IPS DF 6.9 (cell line): ENCODE data around the gene CYYR1.

Source experiments
- DNase-seq: peaks from one replicate; pipeline ENCODE4 v3.0.0-alpha.2; 2013; ENCODE audit warnings: low read depth, low spot score
- H3K27ac ChIP-seq: one replicate; pipeline ENCODE4 v1.5.1; 2013; ENCODE audit warnings: low read length, control low read depth
- H3K27me3 ChIP-seq: 2 replicates; pipeline ENCODE4 v1.6.1; 2013; ENCODE audit warnings: mild to moderate bottlenecking, low read length; ENCODE audit not compliant: control insufficient read depth, insufficient read depth
- H3K36me3 ChIP-seq: 2 replicates; pipeline ENCODE4 v1.6.1; 2013; ENCODE audit warnings: low read length; ENCODE audit not compliant: control insufficient read depth, insufficient read depth
- H3K4me1 ChIP-seq: 2 replicates; pipeline ENCODE4 v1.6.1; 2013; ENCODE audit warnings: low read length; ENCODE audit not compliant: control insufficient read depth, insufficient read depth
- H3K4me3 ChIP-seq: 2 replicates; pipeline ENCODE4 v1.5.1; 2013; ENCODE audit warnings: mild to moderate bottlenecking, low read length
- H3K9me3 ChIP-seq: 2 replicates; pipeline ENCODE4 v1.6.1; 2013; ENCODE audit warnings: low read length, inconsistent platforms; ENCODE audit not compliant: control insufficient read depth, insufficient read depth
- WGBS: extraction: QIAGEN DNeasy Blood & Tissue Kit; methylation state at CpG from one replicate; pipeline ENCODE4 v1.1.7; 2013; ENCODE audit warnings: mixed read lengths, missing lambda C conversion rate; ENCODE audit not compliant: insufficient read length, insufficient coverage; 5-methylcytosine and 5-hydroxymethylcytosine counted together

CYYR1 gene

DNA sequence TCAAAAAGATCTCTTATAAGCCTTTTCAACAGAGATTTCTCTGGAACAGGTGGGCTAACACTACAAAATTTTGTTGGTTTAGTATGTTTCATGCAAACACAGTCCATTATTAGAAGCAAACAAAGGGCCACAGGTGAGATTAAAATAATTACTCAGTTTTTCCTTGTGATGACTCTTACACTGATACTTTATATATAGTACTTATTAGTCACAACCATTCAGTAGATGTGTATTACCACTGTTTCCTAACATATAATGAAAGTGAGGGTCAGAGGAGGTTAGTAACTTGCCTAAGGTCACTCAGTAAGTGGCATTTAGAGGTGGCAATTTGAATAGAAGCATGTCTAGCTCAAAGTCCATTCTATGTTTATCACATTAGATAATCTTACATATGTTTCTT, 44.2 kb downstream of the CYYR1 start:
- Histone ChIP-seq H3K27ac (no peak overlapping the region), H3K4me3 (no peak overlapping the region), H3K36me3 (no peaks in the 10 kb centered on the region), H3K9me3 (no peaks in the 10 kb centered on the region), H3K4me1 (no peaks in the 10 kb centered on the region), H3K27me3 (no peaks in the 10 kb centered on the region)
- no peak for DNase-seq

DNA sequence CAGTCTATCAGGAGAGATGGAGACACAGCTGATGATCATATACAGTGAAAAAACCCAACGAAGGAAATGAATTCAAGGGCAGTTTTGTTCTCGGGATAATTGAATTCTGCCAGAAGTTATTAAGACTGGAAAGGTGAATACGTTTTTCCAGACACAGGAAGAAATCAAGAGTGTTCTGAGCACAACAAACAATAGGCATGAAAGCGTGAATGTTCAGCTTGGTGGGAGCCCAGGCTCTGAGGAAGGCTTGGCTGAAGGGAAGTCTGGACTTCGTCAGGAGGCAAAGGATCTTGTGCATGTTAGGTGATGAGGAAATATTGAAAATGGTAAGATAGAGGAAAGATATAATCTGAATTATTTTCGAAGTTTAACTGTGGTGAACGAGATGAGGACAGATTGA, 50.4 kb downstream of the CYYR1 start:
- 100% methylated on average over 2 of the region's 7 CpGs for WGBS
- Histone ChIP-seq H3K36me3 (no peaks in the 10 kb centered on the region), H3K9me3 (no peaks in the 10 kb centered on the region), H3K4me1 (no peaks in the 10 kb centered on the region), H3K4me3 (no peak overlapping the region), H3K27ac (no peak overlapping the region), H3K27me3 (no peaks in the 10 kb centered on the region)
- no peak for DNase-seq

DNA sequence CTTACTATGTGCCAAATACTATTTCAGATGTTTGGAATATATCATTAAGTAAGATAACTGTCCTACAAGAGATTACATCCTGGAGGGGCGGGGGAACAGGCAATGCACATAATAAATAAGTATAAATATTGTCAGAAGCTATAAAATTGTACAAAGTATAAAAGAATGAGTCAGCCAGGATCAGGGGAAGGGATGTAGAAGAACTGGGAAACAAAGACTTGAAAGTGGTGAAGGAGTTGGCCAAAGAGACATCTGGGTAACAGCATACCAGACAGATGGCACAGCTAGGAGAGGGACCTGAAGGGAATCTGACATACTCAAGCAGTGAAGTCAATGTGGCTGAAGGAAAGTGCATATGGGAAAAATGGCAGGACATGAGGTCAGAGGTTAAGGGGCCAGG, 53.9 kb downstream of the CYYR1 start:
- Histone ChIP-seq H3K4me3 (no peak overlapping the region), H3K27ac (no peak overlapping the region), H3K9me3 (no peaks in the 10 kb centered on the region), H3K27me3 (no peaks in the 10 kb centered on the region), H3K36me3 (no peaks in the 10 kb centered on the region), H3K4me1 (no peaks in the 10 kb centered on the region)
- no CpG with 5 or more reads among the region's 1 CpG for WGBS
- DNase-seq: no peak

DNA sequence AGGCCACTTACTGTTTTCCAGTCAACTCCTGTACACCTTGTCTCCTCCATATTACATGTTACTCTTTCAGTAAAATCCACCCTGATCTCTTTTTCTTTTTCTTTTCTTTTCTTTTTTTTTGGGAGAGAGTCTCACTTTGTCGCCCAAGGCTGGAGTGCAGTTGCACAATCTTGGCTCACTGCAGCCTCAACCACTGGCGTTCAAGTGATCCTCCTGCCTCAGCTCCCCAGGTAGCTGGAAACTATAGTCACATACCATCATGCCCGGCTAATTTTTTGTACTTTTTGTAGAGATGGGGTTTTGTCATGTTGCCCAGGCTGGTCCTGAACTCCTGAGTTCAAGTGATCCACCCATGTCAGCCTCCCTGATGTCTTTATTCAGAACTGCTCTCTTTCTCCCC, 57.8 kb downstream of the CYYR1 start:
- Histone ChIP-seq H3K4me1 (peaks cover 5% of the 10 kb centered on the region), H3K4me3 (no peak overlapping the region), H3K27ac (no peak overlapping the region), H3K9me3 (no peaks in the 10 kb centered on the region), H3K36me3 (no peaks in the 10 kb centered on the region), H3K27me3 (no peaks in the 10 kb centered on the region)
- no peak for DNase-seq
- no CpG with 5 or more reads among the region's 3 CpGs for WGBS

DNA sequence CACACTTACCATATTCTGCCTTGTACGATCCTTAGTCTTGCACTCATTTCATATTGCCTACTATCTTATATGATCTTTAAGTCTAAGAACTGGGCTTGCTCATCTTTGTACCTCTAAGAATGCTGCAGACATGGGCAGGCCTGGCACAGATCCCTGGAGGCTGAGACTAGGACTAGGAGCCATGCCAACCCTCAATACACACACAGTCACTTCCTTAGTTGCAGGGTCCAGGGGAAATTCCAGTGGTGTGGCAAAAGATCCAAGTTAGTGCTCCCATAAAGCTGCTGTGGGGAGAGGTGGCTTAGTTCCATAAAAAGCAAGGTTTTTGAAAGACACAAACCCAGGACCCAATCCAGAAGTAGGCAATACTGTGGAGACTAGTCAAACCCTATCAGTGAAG, 59.9 kb downstream of the CYYR1 start:
- no peaks in the 10 kb centered on the region for H3K27me3 ChIP-seq
- H3K27ac ChIP-seq: no peak overlapping the region
- H3K4me1 ChIP-seq: peaks cover 5% of the 10 kb centered on the region
- no CpG with 5 or more reads among the region's 1 CpG for WGBS
- no peak overlapping the region for H3K4me3 ChIP-seq
- H3K9me3 ChIP-seq: no peaks in the 10 kb centered on the region
- H3K36me3 ChIP-seq: no peaks in the 10 kb centered on the region
- no peak for DNase-seq

DNA sequence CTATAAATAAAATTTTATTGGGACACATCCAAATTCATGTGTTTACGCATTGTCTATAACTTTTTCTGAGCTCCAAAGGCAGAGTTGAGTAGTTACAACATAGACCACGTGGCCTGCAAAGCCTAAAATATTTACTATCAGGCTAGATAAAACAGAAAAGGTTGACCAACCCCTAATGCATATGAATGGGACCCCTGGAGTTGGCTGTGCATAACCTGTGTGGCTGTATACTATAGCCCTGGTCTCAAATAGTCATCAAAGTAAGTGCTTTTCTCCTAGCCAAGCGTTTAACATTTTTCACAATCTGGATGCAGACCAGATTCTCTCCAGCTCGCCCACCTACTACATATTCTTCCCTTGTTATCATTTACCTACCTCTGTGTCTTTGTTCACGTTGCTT, 60.4 kb downstream of the CYYR1 start:
- no CpG with 5 or more reads among the region's 5 CpGs for WGBS
- Histone ChIP-seq H3K9me3 (no peaks in the 10 kb centered on the region), H3K4me3 (no peak overlapping the region), H3K27ac (no peak overlapping the region), H3K27me3 (no peaks in the 10 kb centered on the region), H3K4me1 (peaks cover 5% of the 10 kb centered on the region), H3K36me3 (no peaks in the 10 kb centered on the region)
- no peak for DNase-seq

DNA sequence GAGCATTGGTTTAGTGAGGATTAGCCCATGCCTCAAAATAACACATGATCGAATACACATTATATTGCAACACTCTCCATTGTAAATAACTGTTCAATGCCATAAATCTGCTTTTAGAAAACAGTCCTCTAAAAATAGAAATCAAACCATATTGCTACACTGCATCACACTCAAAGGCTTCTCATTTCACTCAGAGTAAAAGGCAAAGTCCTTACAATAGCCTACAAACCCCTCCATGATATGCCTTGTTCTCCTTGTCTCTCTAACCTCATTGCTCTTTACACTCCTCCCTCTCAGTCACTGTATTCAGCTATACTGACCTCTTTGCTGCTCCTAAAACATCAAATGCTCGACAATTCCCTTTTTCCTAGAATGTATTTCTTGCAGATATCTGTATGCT, 64.2 kb downstream of the CYYR1 start:
- no CpG with 5 or more reads among the region's 2 CpGs for WGBS
- H3K36me3 ChIP-seq: no peaks in the 10 kb centered on the region
- no peak for DNase-seq

DNA sequence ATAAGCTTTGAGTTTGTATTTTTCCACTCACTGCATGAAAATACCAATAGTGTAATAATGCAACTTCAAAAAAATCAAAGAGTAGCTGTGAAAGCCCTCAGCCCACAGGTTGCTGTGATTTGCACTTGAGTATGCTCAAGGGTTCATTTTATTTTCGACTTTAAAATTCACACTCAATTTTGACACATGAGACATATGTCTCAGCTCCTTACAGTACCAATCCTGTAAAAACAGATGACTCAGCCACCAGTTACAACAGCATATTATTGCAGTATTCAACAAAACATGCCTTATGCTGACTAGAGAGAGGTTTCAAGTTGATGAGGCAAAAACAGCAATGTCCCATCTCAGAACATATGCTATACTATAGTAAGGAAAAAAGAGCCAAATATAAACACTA, 66.1 kb downstream of the CYYR1 start:
- no peak overlapping the region for H3K4me3 ChIP-seq
- H3K9me3 ChIP-seq: no peaks in the 10 kb centered on the region
- no peak for DNase-seq
- H3K36me3 ChIP-seq: no peaks in the 10 kb centered on the region
- H3K4me1 ChIP-seq: no peaks in the 10 kb centered on the region
- no CpG with 5 or more reads among the region's 1 CpG for WGBS
- no peak overlapping the region for H3K27ac ChIP-seq
- no peaks in the 10 kb centered on the region for H3K27me3 ChIP-seq

More for the DNA sequence above, 64.2 kb downstream of the CYYR1 start:
- Histone ChIP-seq H3K27ac (no peak overlapping the region), H3K27me3 (no peaks in the 10 kb centered on the region), H3K4me3 (no peak overlapping the region), H3K9me3 (no peaks in the 10 kb centered on the region), H3K4me1 (peaks cover 5% of the 10 kb centered on the region)

DNA sequence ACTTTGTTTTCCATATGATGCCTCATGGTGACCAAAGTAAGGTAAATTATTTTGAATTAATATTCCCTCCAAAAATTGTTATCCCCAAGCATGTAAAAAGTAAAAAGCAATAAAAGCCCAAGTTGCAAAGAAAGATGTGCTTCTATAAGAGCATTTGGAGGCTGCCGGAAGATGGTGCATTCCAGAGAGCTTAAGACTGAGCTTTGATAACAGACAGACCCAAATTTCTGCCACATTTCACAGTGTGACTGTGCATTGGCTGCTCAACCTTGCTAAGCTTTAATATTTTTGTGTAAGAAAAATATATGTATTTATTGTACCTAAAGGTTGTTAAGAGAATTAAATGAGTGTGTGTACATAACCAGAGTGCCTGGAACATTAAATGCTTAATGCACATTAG, 67.9 kb downstream of the CYYR1 start:
- no peaks in the 10 kb centered on the region for H3K9me3 ChIP-seq
- no peak overlapping the region for H3K4me3 ChIP-seq
- no peak for DNase-seq
- no peaks in the 10 kb centered on the region for H3K36me3 ChIP-seq
- H3K4me1 ChIP-seq: no peaks in the 10 kb centered on the region
- H3K27ac ChIP-seq: no peak overlapping the region
- no peaks in the 10 kb centered on the region for H3K27me3 ChIP-seq
- WGBS: no CpG with 5 or more reads among the region's 1 CpG

DNA sequence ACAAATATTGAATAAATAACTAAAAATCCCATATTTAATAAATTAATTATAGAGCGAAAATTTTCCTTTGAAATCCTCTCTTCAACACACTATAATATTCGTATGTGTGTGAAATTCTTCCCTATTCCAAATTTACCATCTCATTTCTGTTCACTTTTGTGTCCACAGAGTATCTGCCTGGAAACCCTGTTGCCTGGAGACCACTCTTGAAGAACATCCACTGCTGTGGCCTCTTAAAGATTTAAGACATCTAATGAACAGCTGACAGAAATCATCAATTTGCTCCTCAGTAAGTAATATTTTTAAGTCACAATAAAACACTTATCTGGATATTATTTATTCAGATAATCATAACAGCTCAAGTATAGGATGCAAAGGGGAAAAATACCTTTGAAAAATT, 69.7 kb downstream of the CYYR1 start:
- H3K27ac ChIP-seq: no peak overlapping the region
- no peaks in the 10 kb centered on the region for H3K4me1 ChIP-seq
- no peak overlapping the region for H3K4me3 ChIP-seq
- no peaks in the 10 kb centered on the region for H3K36me3 ChIP-seq
- no peaks in the 10 kb centered on the region for H3K9me3 ChIP-seq
- WGBS: no CpG with 5 or more reads among the region's 2 CpGs
- no peaks in the 10 kb centered on the region for H3K27me3 ChIP-seq
- no peak for DNase-seq

DNA sequence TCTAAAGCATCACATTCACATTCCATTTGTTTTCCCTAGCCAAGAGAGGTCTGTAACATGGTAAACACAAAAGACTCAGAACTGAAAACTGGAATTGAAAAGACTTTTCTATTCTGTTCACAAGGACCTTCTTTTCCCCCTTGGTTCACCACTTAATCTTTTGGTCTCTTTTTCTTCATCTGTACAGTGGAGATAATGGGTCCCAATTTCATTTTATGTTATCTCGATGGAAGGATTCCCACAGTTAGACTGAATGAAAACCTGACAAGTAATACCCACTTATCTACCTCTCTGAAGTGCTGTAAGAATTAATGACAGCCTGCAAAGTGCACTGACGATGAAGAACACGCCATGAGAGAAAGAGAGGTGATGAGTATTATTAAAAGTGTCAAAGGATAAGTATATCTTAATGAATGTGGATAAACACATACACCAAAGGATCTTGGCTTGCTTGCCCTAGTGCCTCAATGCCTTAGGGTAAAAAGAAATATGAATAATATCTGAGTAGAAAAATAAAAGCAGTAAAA, 71.5 kb downstream of the CYYR1 start:
- Histone ChIP-seq H3K27me3 (no peaks in the 10 kb centered on the region), H3K4me1 (no peaks in the 10 kb centered on the region), H3K9me3 (no peaks in the 10 kb centered on the region), H3K27ac (no peak overlapping the region), H3K36me3 (no peaks in the 10 kb centered on the region), H3K4me3 (no peak overlapping the region)
- WGBS: no CpG with 5 or more reads among the region's 3 CpGs
- no peak for DNase-seq
